ENCODE data around the gene UBN1. TPM values are rescaled to one million over a fixed set of nuclear protein-coding genes. Genes with fewer than 3 reads are reported as not detected.

Gene UBN1
- total RNA-seq, 1 donor from 2014 or later, result 41.9 TPM

GRCh38 chr16:4904942-4905615 is 57.8 kb downstream of the UBN1 start:
- Mint-ChIP-seq H3K36me3 (ENCODE audit: insufficient read depth) (peaks cover 12% of the 10 kb centered on the region), H3K4me1 (ENCODE audit: low read depth) (no peaks in the 10 kb centered on the region), H3K4me3 (ENCODE audit: low read depth) (no peak overlapping the region), H3K27ac (no peak overlapping the region), H3K9me3 (ENCODE audit: low read depth) (no peaks in the 10 kb centered on the region), H3K27me3 (no peaks in the 10 kb centered on the region)
- DNase-seq (ENCODE audit: low spot score, unreplicated experiment), result no peak
- TF ChIP-seq, protein P1, sequence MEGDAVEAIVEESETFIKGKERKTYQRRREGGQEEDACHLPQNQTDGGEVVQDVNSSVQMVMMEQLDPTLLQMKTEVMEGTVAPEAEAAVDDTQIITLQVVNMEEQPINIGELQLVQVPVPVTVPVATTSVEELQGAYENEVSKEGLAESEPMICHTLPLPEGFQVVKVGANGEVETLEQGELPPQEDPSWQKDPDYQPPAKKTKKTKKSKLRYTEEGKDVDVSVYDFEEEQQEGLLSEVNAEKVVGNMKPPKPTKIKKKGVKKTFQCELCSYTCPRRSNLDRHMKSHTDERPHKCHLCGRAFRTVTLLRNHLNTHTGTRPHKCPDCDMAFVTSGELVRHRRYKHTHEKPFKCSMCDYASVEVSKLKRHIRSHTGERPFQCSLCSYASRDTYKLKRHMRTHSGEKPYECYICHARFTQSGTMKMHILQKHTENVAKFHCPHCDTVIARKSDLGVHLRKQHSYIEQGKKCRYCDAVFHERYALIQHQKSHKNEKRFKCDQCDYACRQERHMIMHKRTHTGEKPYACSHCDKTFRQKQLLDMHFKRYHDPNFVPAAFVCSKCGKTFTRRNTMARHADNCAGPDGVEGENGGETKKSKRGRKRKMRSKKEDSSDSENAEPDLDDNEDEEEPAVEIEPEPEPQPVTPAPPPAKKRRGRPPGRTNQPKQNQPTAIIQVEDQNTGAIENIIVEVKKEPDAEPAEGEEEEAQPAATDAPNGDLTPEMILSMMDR (IDR thresholded peaks at IDR 0.05; ENCODE audit: unreplicated experiment), result no peak

- TF ChIP-seq, protein P1 (IDR thresholded peaks at IDR 0.05; ENCODE audit: unreplicated experiment), result no peak
- no peaks in the 10 kb centered on the region for H3K9me3 Mint-ChIP-seq (ENCODE audit: low read depth)
- H3K4me3 Mint-ChIP-seq (ENCODE audit: low read depth), result no peak overlapping the region
- peaks cover 10% of the 10 kb centered on the region for H3K36me3 Mint-ChIP-seq (ENCODE audit: insufficient read depth)
- H3K27ac Mint-ChIP-seq, result no peak overlapping the region
- no peak for DNase-seq (ENCODE audit: low spot score, unreplicated experiment)
- no peaks in the 10 kb centered on the region for H3K27me3 Mint-ChIP-seq
- H3K4me1 Mint-ChIP-seq (ENCODE audit: low read depth), result no peaks in the 10 kb centered on the region
Measured at GRCh38 chr16:4908854-4909401, 61.6 kb downstream of the UBN1 start.

DNA sequence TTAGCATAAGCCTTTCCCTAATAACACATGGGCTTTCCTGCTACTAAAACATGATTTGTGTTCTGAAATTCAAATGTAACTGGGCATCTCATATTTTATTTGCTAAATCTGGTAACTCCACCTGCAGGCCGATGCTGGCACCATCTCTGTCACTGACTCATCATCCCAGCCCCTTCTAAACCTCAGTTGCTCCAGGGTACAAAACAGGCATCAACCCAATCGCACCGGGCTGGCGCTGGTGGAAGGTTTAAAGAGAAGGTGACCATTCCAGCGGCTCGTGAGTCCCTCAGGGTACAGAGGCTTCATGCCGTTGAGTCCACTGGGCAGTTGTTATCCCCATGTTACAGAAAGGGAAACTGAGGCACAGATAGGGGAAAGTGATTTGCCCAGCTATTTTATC is 62.5 kb downstream of the UBN1 start:
- Mint-ChIP-seq H3K27me3 (no peaks in the 10 kb centered on the region), H3K4me1 (ENCODE audit: low read depth) (no peaks in the 10 kb centered on the region), H3K9me3 (ENCODE audit: low read depth) (no peaks in the 10 kb centered on the region), H3K36me3 (ENCODE audit: insufficient read depth) (peaks cover 5% of the 10 kb centered on the region), H3K27ac (no peak overlapping the region), H3K4me3 (ENCODE audit: low read depth) (no peak overlapping the region)
- TF ChIP-seq, protein P1 (IDR thresholded peaks at IDR 0.05; ENCODE audit: unreplicated experiment), result no peak
- DNase-seq (ENCODE audit: low spot score, unreplicated experiment), result no peak

GRCh38 chr16:4910828-4911227 is 63.5 kb downstream of the UBN1 start:
- Mint-ChIP-seq H3K4me1 (ENCODE audit: low read depth) (no peaks in the 10 kb centered on the region), H3K27me3 (no peaks in the 10 kb centered on the region), H3K27ac (no peak overlapping the region), H3K9me3 (ENCODE audit: low read depth) (no peaks in the 10 kb centered on the region), H3K36me3 (ENCODE audit: insufficient read depth) (peaks cover 3% of the 10 kb centered on the region), H3K4me3 (ENCODE audit: low read depth) (no peak overlapping the region)
- TF ChIP-seq, protein P1 (IDR thresholded peaks at IDR 0.05; ENCODE audit: unreplicated experiment), result no peak
- no peak for DNase-seq (ENCODE audit: low spot score, unreplicated experiment)

DNA sequence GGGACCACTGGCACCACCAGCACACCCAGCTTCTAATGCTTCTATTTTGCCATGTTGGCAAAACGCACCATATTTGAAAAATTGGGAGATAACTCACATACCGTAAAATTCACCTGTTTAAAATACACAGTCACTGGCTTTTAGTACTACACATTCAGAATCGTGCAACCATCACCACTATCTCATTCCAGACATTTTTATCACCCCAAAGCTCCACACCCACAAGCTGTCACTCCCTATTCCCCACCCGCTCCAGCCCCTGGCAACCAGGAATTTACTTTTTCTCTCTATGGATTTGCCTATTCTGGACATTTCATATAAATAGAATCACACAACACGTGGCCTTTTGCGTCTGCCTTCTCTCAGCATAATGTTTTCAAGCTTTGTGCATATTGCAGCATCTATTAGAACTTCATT is 64.7 kb downstream of the UBN1 start:
- Mint-ChIP-seq H3K9me3 (ENCODE audit: low read depth) (no peaks in the 10 kb centered on the region), H3K4me1 (ENCODE audit: low read depth) (no peaks in the 10 kb centered on the region), H3K36me3 (ENCODE audit: insufficient read depth) (peaks cover 3% of the 10 kb centered on the region), H3K4me3 (ENCODE audit: low read depth) (no peak overlapping the region), H3K27ac (no peak overlapping the region), H3K27me3 (no peaks in the 10 kb centered on the region)
- TF ChIP-seq, protein P1 (IDR thresholded peaks at IDR 0.05; ENCODE audit: unreplicated experiment), result no peak
- DNase-seq (ENCODE audit: low spot score, unreplicated experiment), result no peak

Measured in progenitor cell of endocrine pancreas (in vitro differentiated cells).